Measurements from ENCODE around the gene NFKB2.

The NFKB2 gene

DNA sequence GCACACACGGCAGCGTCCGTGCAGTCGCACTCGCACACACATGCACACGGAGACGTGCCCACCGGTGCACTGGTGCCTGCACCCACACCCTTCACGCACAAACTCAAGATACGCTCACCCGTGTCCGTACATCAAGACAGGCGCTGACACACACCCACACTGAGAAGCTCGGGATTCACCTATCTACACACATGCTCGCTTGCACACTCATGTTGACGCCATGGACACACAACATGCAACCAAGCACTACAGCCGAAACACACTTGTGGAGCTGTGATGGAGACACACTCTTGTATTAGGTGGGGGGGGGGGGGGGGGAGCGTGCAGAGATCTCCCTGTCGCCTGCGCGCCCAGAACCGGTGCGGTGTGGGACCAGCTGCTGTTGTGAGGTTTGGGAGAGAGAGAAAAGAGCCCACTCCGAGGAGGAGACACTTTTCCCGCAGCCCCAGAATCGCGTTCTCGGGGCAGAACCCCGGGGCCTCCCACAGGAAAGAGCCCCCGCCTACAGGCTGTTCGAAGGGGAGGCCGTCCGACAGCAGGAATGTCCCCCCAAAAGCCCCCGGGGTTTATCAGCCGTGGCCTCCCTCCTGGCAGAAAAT is 605 bp upstream of the NFKB2 start:
- no peak for TF ChIP-seq CTCF (IDR thresholded peaks at IDR 0.05; ENCODE audit: extremely low read depth, missing control alignments)
- DNase-seq (ENCODE audit: low spot score): peak; percentile 65

GRCh38 chr10:102396317-102396650 is 779 bp downstream of the NFKB2 start:
- no peak for TF ChIP-seq CTCF (IDR thresholded peaks at IDR 0.05; ENCODE audit: extremely low read depth, missing control alignments)
- no peak for DNase-seq (ENCODE audit: low spot score)

GRCh38 chr10:102396730-102397151 is 1.2 kb downstream of the NFKB2 start:
- DNase-seq (ENCODE audit: low spot score): no peak
- no peak for TF ChIP-seq CTCF (IDR thresholded peaks at IDR 0.05; ENCODE audit: extremely low read depth, missing control alignments)

- TF ChIP-seq CTCF (IDR thresholded peaks at IDR 0.05; ENCODE audit: extremely low read depth, missing control alignments): no peak
- DNase-seq (ENCODE audit: low spot score): no peak
Observed at GRCh38 chr10:102397222-102398171, 2.0 kb downstream of the NFKB2 start.

DNA sequence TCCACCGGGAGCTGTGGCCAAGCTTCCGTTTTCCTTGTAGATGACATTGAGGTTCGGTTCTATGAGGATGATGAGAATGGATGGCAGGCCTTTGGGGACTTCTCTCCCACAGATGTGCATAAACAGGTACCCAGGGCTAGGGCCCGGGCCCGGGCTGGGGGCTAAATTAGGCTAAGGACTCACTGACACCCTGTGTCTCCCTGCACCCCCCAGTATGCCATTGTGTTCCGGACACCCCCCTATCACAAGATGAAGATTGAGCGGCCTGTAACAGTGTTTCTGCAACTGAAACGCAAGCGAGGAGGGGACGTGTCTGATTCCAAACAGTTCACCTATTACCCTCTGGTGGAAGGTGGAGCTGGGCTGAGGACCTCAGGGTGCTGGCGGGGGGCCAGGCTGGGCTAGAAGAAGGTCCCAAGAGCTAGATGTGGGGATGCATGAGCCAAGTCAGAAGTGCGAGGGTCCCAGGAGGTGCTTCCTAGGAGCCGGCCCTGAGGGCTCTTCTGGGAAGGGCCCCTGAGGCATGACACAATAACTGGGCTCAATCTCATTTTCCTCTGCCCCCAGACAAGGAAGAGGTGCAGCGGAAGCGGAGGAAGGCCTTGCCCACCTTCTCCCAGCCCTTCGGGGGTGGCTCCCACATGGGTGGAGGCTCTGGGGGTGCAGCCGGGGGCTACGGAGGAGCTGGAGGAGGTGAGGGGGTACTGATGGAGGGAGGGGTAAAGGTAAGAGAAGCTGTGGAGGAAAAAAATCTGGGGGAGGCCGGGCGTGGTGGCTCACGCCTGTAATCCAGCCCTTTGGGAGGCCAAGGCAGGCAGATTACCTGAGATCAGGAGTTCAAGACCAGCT is 2.9 kb downstream of the NFKB2 start:
- DNase-seq (ENCODE audit: low spot score): no peak
- TF ChIP-seq CTCF (IDR thresholded peaks at IDR 0.05; ENCODE audit: extremely low read depth, missing control alignments): no peak

GRCh38 chr10:102399217-102400021 is 3.9 kb downstream of the NFKB2 start:
- TF ChIP-seq CTCF (IDR thresholded peaks at IDR 0.05; ENCODE audit: extremely low read depth, missing control alignments): peak; percentile 99
- DNase-seq (ENCODE audit: low spot score): peak; percentile 93
